HCT116 (cell line): ENCODE results near the gene ADAMTS5. TPM values are rescaled to one million over a fixed set of nuclear protein-coding genes. Genes with fewer than 3 reads are reported as not detected.

Experiments used
- ATAC-seq: fragments of 200-7000 bp; cut with Tn5 transposase; 2 replicates; pipeline ENCODE4 v1.9.1; 2020; ENCODE audit warnings: mild to moderate bottlenecking, moderate library complexity
- BruUV-seq: library from RNA; stranded (reverse); fragments of 400-500 nt; replicated peaks from 2 replicates; lab custom pipeline; 2021; lab: Mats Ljungman, UMichigan
- CTCF ChIA-PET: fragments of 300-600 bp; sonication (Branson Sonifier 250); formaldehyde crosslinking; loops from one replicate; lab custom pipeline; 2021; ENCODE audit warnings: antibody characterized with exemption; lab: Charles Lee
- POLR2A ChIA-PET: fragments of 300-600, 350-600 bp; sonication (Branson Sonifier 250); formaldehyde crosslinking; loops from one replicate; lab custom pipeline; 2021; ENCODE audit warnings: antibody characterized with exemption; lab: Charles Lee
- RAD21 ChIA-PET, 2 experiments: fragments of 300-600 bp; sonication (Branson Sonifier 250); formaldehyde crosslinking; loops; one replicate each; lab custom pipeline; 2023; ENCODE audit warnings: low total read pairs in 2 of 2; ENCODE audit not compliant: uncharacterized antibody in 2 of 2, unreplicated experiment in 2 of 2, low non-redundant PET in 1 of 2; lab: Charles Lee
- DNase-seq: peaks from one replicate; pipeline ENCODE4 v3.0.0-alpha.2; 2010; ENCODE audit warnings: low read depth, low spot score
- H2AFZ ChIP-seq: fragments of 200-600 bp; shearing (Covaris generic), sonication (generic); 2 replicates; pipeline ENCODE4 v1.6.1; 2017; ENCODE audit warnings: low read depth, mixed run types, mixed read lengths, antibody characterized with exemption, low read length; ENCODE audit not compliant: poor library complexity, severe bottlenecking
- H3K27ac ChIP-seq: 2 replicates; pipeline ENCODE4 v1.5.1; 2012; ENCODE audit warnings: low read depth, low read length
- H3K27me3 ChIP-seq: fragments of 200-600 bp; sonication (generic); 2 replicates; pipeline ENCODE4 v1.6.1; 2016; ENCODE audit warnings: mixed run types, low read length, mixed read lengths; ENCODE audit not compliant: insufficient read depth
- H3K36me3 ChIP-seq, 2 experiments: fragments of 200-500 bp in 1 of 2; fragments of 200-600 bp in 1 of 2; sonication (Bioruptor generic) in 1 of 2; sonication (generic) in 1 of 2; 2 replicates each; pipeline versions ENCODE4 v1.5.1 to v1.6.1; 2014 to 2016; ENCODE audit warnings: low read length in 2 of 2, inconsistent platforms in 1 of 2, mixed read lengths in 1 of 2, mixed run types in 1 of 2; ENCODE audit not compliant: insufficient read depth in 2 of 2, control insufficient read depth in 1 of 2
- H3K4me1 ChIP-seq, 2 experiments: fragments of 200-600 bp in 1 of 2; sonication (generic) in 1 of 2; 2 replicates each; pipeline versions ENCODE4 v1.5.1 to v1.6.1; 2012 to 2017; ENCODE audit warnings: low read length in 2 of 2, inconsistent platforms in 1 of 2, mild to moderate bottlenecking in 1 of 2, mixed read lengths in 1 of 2, mixed run types in 1 of 2, moderate library complexity in 1 of 2; ENCODE audit not compliant: insufficient read depth in 2 of 2, control insufficient read depth in 1 of 2
- H3K4me2 ChIP-seq: fragments of 200-600 bp; sonication (generic); 2 replicates; pipeline ENCODE4 v1.6.1; 2017; ENCODE audit warnings: mixed run types, low read length, mixed read lengths
- H3K4me3 ChIP-seq, 2 experiments: fragments of 200-600 bp in 1 of 2; sonication (generic) in 1 of 2; replicated peaks in 1 of 2; 2 replicates each; pipeline ENCODE4 v1.5.1; 2011 to 2016; ENCODE audit warnings: low read length in 2 of 2, control low read depth in 1 of 2, low read depth in 1 of 2, mild to moderate bottlenecking in 1 of 2, mixed read lengths in 1 of 2, mixed run types in 1 of 2
- H3K79me2 ChIP-seq: fragments of 200-600 bp; sonication (generic); 2 replicates; pipeline ENCODE4 v1.6.1; 2017; ENCODE audit warnings: mild to moderate bottlenecking, mixed run types, low read length, moderate library complexity, mixed read lengths; ENCODE audit not compliant: insufficient read depth
- H3K9ac ChIP-seq: fragments of 200-600 bp; sonication (generic); 2 replicates; pipeline ENCODE4 v1.6.1; 2016; ENCODE audit warnings: low read length, mixed read lengths
- H3K9me2 ChIP-seq: fragments of 200-600 bp; sonication (generic), shearing (Covaris generic); 2 replicates; pipeline ENCODE4 v1.6.1; 2017; ENCODE audit warnings: mixed run types, mild to moderate bottlenecking, moderate library complexity; ENCODE audit not compliant: insufficient read depth
- H3K9me3 ChIP-seq, 2 experiments: fragments of 200-500 bp in 1 of 2; fragments of 200-600 bp in 1 of 2; sonication (Bioruptor generic) in 1 of 2; sonication (generic) in 1 of 2; 2 replicates each; pipeline ENCODE4 v1.6.1; 2014 to 2017; ENCODE audit warnings: low read length in 2 of 2, mixed read lengths in 2 of 2, inconsistent platforms in 1 of 2, low read depth in 1 of 2, mild to moderate bottlenecking in 1 of 2, mixed run types in 1 of 2, moderate library complexity in 1 of 2; ENCODE audit not compliant: control insufficient read depth in 1 of 2, insufficient read depth in 1 of 2
- H4K20me1 ChIP-seq: fragments of 200-600 bp; sonication (generic), shearing (Covaris generic); 2 replicates; pipeline ENCODE4 v1.6.1; 2017; ENCODE audit warnings: mixed run types, mild to moderate bottlenecking, moderate library complexity; ENCODE audit not compliant: insufficient read depth
- EGR1 ChIP-seq: IDR thresholded peaks from 2 replicates; pipeline ENCODE4 v1.6.1; 2012; ENCODE audit warnings: low read depth
- ELF1 ChIP-seq: IDR thresholded peaks from 2 replicates; pipeline ENCODE4 v1.6.1; 2012; ENCODE audit warnings: low read depth, borderline replicate concordance
- MAX ChIP-seq: IDR thresholded peaks from 2 replicates; pipeline ENCODE4 v1.6.1; 2012
- POLR2A ChIP-seq: IDR thresholded peaks from 2 replicates; pipeline ENCODE4 v1.7.0; 2011; ENCODE audit warnings: borderline replicate concordance; ENCODE audit not compliant: insufficient read depth, insufficient read length; ENCODE audit errors: extremely low read depth
- POLR2AphosphoS5 ChIP-seq: IDR thresholded peaks from 2 replicates; pipeline ENCODE4 v1.6.1; 2011; ENCODE audit warnings: mild to moderate bottlenecking, low read depth, low read length, moderate library complexity
- RAD21 ChIP-seq: IDR thresholded peaks from 2 replicates; pipeline ENCODE4 v1.6.1; 2012; ENCODE audit warnings: low read depth, mild to moderate bottlenecking
- SIN3A ChIP-seq: IDR thresholded peaks from 2 replicates; pipeline ENCODE4 v1.6.1; 2012; ENCODE audit warnings: low read depth
- SP1 ChIP-seq: IDR thresholded peaks from 2 replicates; pipeline ENCODE4 v1.6.1; 2012; ENCODE audit warnings: low read depth
- SRF ChIP-seq: IDR thresholded peaks from 2 replicates; pipeline ENCODE4 v1.6.1; 2012; ENCODE audit warnings: low read depth
- ZFX ChIP-seq: fragments of 450-650 bp; IDR thresholded peaks from 2 replicates; pipeline ENCODE4 v1.6.1; 2017
- intact Hi-C: fragments of 100-400 bp; cut with micrococcal nuclease; formaldehyde crosslinking; loops from 2 replicates; pipeline ENCODE4 v1.10.0; 2022
- total RNA-seq: library from RNA; stranded (reverse); gene quantifications from one replicate; pipeline ENCODE4 v1.2.1, GENCODE V29; 2021; ENCODE audit not compliant: unreplicated experiment
- TF ChIP-seq, protein P1 (sequence below): IDR thresholded peaks from 2 replicates; pipeline ENCODE4 v1.6.1; 2011; ENCODE audit warnings: mild to moderate bottlenecking, low read length, moderate library complexity; ENCODE audit not compliant: insufficient replicate concordance; ENCODE audit errors: extremely low read depth
- TF ChIP-seq, protein P2 (sequence below): IDR thresholded peaks from 2 replicates; pipeline ENCODE4 v1.6.1; 2012

Gene ADAMTS5
- total RNA-seq, 1 experiment from 2014 or later = 0.02 TPM

- TF ChIP-seq, protein P1, sequence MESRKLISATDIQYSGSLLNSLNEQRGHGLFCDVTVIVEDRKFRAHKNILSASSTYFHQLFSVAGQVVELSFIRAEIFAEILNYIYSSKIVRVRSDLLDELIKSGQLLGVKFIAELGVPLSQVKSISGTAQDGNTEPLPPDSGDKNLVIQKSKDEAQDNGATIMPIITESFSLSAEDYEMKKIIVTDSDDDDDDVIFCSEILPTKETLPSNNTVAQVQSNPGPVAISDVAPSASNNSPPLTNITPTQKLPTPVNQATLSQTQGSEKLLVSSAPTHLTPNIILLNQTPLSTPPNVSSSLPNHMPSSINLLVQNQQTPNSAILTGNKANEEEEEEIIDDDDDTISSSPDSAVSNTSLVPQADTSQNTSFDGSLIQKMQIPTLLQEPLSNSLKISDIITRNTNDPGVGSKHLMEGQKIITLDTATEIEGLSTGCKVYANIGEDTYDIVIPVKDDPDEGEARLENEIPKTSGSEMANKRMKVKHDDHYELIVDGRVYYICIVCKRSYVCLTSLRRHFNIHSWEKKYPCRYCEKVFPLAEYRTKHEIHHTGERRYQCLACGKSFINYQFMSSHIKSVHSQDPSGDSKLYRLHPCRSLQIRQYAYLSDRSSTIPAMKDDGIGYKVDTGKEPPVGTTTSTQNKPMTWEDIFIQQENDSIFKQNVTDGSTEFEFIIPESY = no peak
- TF ChIP-seq EGR1 (no peak), SIN3A (no peak), POLR2AphosphoS5 (no peak), ZFX (no peak), SRF (no peak), RAD21 (no peak), MAX (no peak), SP1 (no peak), ELF1 (no peak)
- TF ChIP-seq, protein P2, sequence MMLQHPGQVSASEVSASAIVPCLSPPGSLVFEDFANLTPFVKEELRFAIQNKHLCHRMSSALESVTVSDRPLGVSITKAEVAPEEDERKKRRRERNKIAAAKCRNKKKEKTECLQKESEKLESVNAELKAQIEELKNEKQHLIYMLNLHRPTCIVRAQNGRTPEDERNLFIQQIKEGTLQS = no peak
- TF ChIP-seq, all 23 proteins: peak for 0
These were observed 844 bp downstream of the ADAMTS5 start (continued) for GRCh38 chr21:26965907-26966581.

GRCh38 chr21:26965040-26965906, 1.6 kb downstream of the ADAMTS5 start:
- RAD21 ChIA-PET = no interaction called here
- Histone ChIP-seq H3K27me3 (no peaks in the 10 kb centered on the region), H3K4me2 (no peak overlapping the region), H4K20me1 (no peaks in the 10 kb centered on the region), H3K79me2 (no peaks in the 10 kb centered on the region), H3K4me3 (no peak overlapping the region), H3K27ac (no peak overlapping the region), H3K9ac (no peak overlapping the region), H3K9me2 (no peaks in the 10 kb centered on the region), H3K36me3 (no peaks in the 10 kb centered on the region), H3K4me1 (no peaks in the 10 kb centered on the region), H3K9me3 (peaks cover 15 to 35% of the 10 kb centered on the region in 2 experiments; a peak in 2 of 4 replicates), H2AFZ (no peak overlapping the region)
- TF ChIP-seq, protein P1 = no peak
- no peak for TF ChIP-seq POLR2A
- CTCF ChIA-PET = no interaction called here
- no peak for ATAC-seq
- DNase-seq = no peak
- POLR2A ChIA-PET = no interaction called here
- intact Hi-C loops = no loop called here
- BruUV-seq = no TSS peak
